HepG2 (cell line): Measurements from ENCODE around the gene SIMC1. TPM values are rescaled to one million over a fixed set of nuclear protein-coding genes. Genes with fewer than 3 reads are reported as not detected.

Source experiments
- ATAC-seq: fragments of 200-7000 bp; cut with Tn5 transposase; 3 replicates; pipeline ENCODE4 v1.9.1; 2020; ENCODE audit warnings: mild to moderate bottlenecking, moderate library complexity
- BruUV-seq: library from RNA; stranded (reverse); fragments of 400-500 nt; replicated peaks from 2 replicates; lab custom pipeline; 2021; lab: Mats Ljungman, UMichigan
- CTCF ChIA-PET: fragments of 300-600 bp; formaldehyde crosslinking; extraction: SDS; loops from one replicate; lab custom pipeline; 2021; ENCODE audit warnings: low total read pairs, inconsistent platforms, low intra/inter-chr PET ratio; lab: Yijun Ruan, JAX
- POLR2A ChIA-PET: fragments of 350-600 bp; sonication (Branson Sonifier 250); formaldehyde crosslinking; loops from one replicate; lab custom pipeline; 2020; ENCODE audit warnings: antibody characterized with exemption, inconsistent platforms; lab: Yijun Ruan, JAX
- DNase-seq: peaks from one replicate; pipeline ENCODE4 v3.0.0-alpha.2; 2015; ENCODE audit warnings: low spot score
- FAIRE-seq: peaks from 3 replicates; lab custom pipeline; 2011; peaks lifted over from hg19 to GRCh38; lab: Jason Lieb, UNC
- H2AFZ ChIP-seq: one replicate; pipeline ENCODE4 v1.6.1; 2011; ENCODE audit warnings: low read length, inconsistent platforms
- H3K27ac ChIP-seq: fragments of 300-600 bp; 3 replicates; pipeline ENCODE4 v1.8.0; 2011; ENCODE audit warnings: mixed run types, mild to moderate bottlenecking, mixed read lengths, low read length, inconsistent platforms; ENCODE audit not compliant: insufficient read depth; ENCODE audit errors: extremely low read length
- H3K27me3 ChIP-seq, 2 experiments: fragments of 200-600 bp in 1 of 2; 2 replicates in 1 of 2; 3 replicates in 1 of 2; pipeline versions ENCODE4 v1.6.0 to v1.8.0; 2011; ENCODE audit warnings: low read length in 2 of 2, mild to moderate bottlenecking in 2 of 2, moderate library complexity in 2 of 2, inconsistent platforms in 1 of 2; ENCODE audit not compliant: insufficient read depth in 2 of 2, control insufficient read depth in 1 of 2
- H3K36me3 ChIP-seq, 2 experiments: fragments of 200-600 bp in 1 of 2; replicated peaks in 1 of 2; 2 replicates in 1 of 2; 3 replicates in 1 of 2; pipeline versions ENCODE4 v1.5.1 to v1.8.0; 2011; ENCODE audit warnings: low read length in 2 of 2, inconsistent platforms in 1 of 2; ENCODE audit not compliant: insufficient read depth in 2 of 2, control insufficient read depth in 1 of 2
- H3K4me1 ChIP-seq: 2 replicates; pipeline ENCODE4 v1.5.1; 2012; ENCODE audit warnings: low read length, inconsistent platforms; ENCODE audit not compliant: insufficient read depth
- H3K4me2 ChIP-seq: 2 replicates; pipeline ENCODE4 v1.6.0; 2011; ENCODE audit warnings: low read depth, low read length, inconsistent platforms
- H3K4me3 ChIP-seq, 3 experiments: fragments of 200-600 bp in 1 of 3; sonication (generic), shearing (Covaris generic) in 1 of 3; replicated peaks in 1 of 3; 2 replicates each; pipeline ENCODE4 v1.5.1; 2011 to 2016; ENCODE audit warnings: low read length in 3 of 3, inconsistent platforms in 2 of 3, low read depth in 2 of 3, mild to moderate bottlenecking in 2 of 3, control low read depth in 1 of 3, mixed read lengths in 1 of 3; ENCODE audit not compliant: insufficient read depth in 1 of 3
- H3K79me2 ChIP-seq: one replicate; pipeline ENCODE4 v1.6.1; 2011; ENCODE audit warnings: low read length, inconsistent platforms; ENCODE audit not compliant: insufficient read depth
- H3K9ac ChIP-seq: 2 replicates; pipeline ENCODE4 v1.6.0; 2011; ENCODE audit warnings: mild to moderate bottlenecking, low read depth, low read length, inconsistent platforms; ENCODE audit not compliant: insufficient read depth
- H3K9me3 ChIP-seq: 2 replicates; pipeline ENCODE4 v1.5.1; 2012; ENCODE audit warnings: mild to moderate bottlenecking, low read length
- H4K20me1 ChIP-seq: 2 replicates; pipeline ENCODE4 v1.6.0; 2011; ENCODE audit warnings: inconsistent platforms, mild to moderate bottlenecking, low read length, moderate library complexity; ENCODE audit not compliant: insufficient read depth
- CEBPB ChIP-seq: IDR thresholded peaks from 2 replicates; pipeline ENCODE4 v1.6.1; 2011; ENCODE audit warnings: low read depth, low read length, improper control_type of control experiment, borderline replicate concordance
- HMG20A ChIP-seq: IDR thresholded peaks from 2 replicates; pipeline ENCODE4 v1.6.1; 2016; ENCODE audit warnings: borderline replicate concordance
- HNF4A ChIP-seq: sonication (generic); formaldehyde crosslinking; IDR thresholded peaks from 2 replicates; pipeline ENCODE4 v1.4.0; 2020; ENCODE audit warnings: missing genetic modification reagents
- JUND ChIP-seq: sonication (generic); formaldehyde crosslinking; IDR thresholded peaks from 2 replicates; pipeline ENCODE4 v1.8.0; 2022; ENCODE audit warnings: mild to moderate bottlenecking, missing genetic modification reagents
- MIER3 ChIP-seq: IDR thresholded peaks from 2 replicates; pipeline ENCODE4 v1.6.1; 2016; ENCODE audit warnings: missing compliant biosample characterization, borderline replicate concordance
- RFXAP ChIP-seq: sonication (generic); formaldehyde crosslinking; IDR thresholded peaks from 2 replicates; pipeline ENCODE4 v1.4.0; 2020; ENCODE audit warnings: missing genetic modification reagents, borderline replicate concordance
- TBP ChIP-seq: sonication (generic); formaldehyde crosslinking; IDR thresholded peaks from 2 replicates; pipeline ENCODE4 v1.5.0; 2020; ENCODE audit warnings: missing genetic modification reagents
- ZFP62 ChIP-seq: sonication (generic); formaldehyde crosslinking; IDR thresholded peaks from 2 replicates; pipeline ENCODE4 v1.4.0; 2020; ENCODE audit warnings: missing genetic modification reagents
- ZNF136 ChIP-seq: sonication (generic); formaldehyde crosslinking; IDR thresholded peaks from 2 replicates; pipeline ENCODE4 v1.8.1; 2022; ENCODE audit warnings: low read depth, mild to moderate bottlenecking, moderate library complexity, missing genetic modification reagents
- WGBS: methylation state at CpG from one replicate; pipeline ENCODE4 v1.1.6; 2017; ENCODE audit warnings: low lambda C conversion rate; 5-methylcytosine and 5-hydroxymethylcytosine counted together
- in situ Hi-C: cut with HindIII; loops from 2 replicates; pipeline ENCODE4 v1.10.0; 2017; ENCODE audit warnings: low pct_unique_long_range_greater_than_20kb; ENCODE audit not compliant: extremely low pct_ligation_motif_present
- intact Hi-C: fragments of 100-400 bp; cut with micrococcal nuclease; formaldehyde crosslinking; loops from one replicate; pipeline ENCODE4 v1.10.0; 2022; ENCODE audit not compliant: unreplicated experiment
- polyA plus RNA-seq, 8 experiments: library from polyadenylated mRNA; depleted of rRNA in 3 of 8; stranded (reverse) in 7 of 8; unstranded in 1 of 8; fragments of >200 nt; fragmentation: Illumina TruSeq in 4 of 8; extraction: Trizol in 4 of 8; gene quantifications; 2 replicates each; pipeline versions ENCODE4 v1.2.1 to v1.2.3, GENCODE V29; 2011 to 2016; ENCODE audit warnings: low read depth in 4 of 8, missing spikeins in 1 of 8, mixed read lengths in 1 of 8; ENCODE audit not compliant: insufficient read depth in 1 of 8
- total RNA-seq, 5 experiments: library from RNA; depleted of rRNA; stranded (reverse); fragments of >200 nt; fragmentation: Illumina TruSeq; extraction: Trizol; gene quantifications; 2 replicates each; pipeline ENCODE4 v1.2.3, GENCODE V29; 2016; ENCODE audit warnings: low read depth in 1 of 5
- TF ChIP-seq, protein P1 (sequence below): sonication (generic); formaldehyde crosslinking; IDR thresholded peaks from 2 replicates; pipeline ENCODE4 v1.8.0; 2022; ENCODE audit warnings: mild to moderate bottlenecking, missing genetic modification reagents, moderate library complexity
- TF ChIP-seq, protein P2 (sequence below): sonication (generic); formaldehyde crosslinking; IDR thresholded peaks from 2 replicates; pipeline ENCODE4 v1.5.1; 2020; ENCODE audit warnings: missing genetic modification reagents, mild to moderate bottlenecking, borderline replicate concordance
- TF ChIP-seq, protein P3 (sequence below): IDR thresholded peaks from 2 replicates; pipeline ENCODE4 v1.4.0; 2020; ENCODE audit warnings: mild to moderate bottlenecking, missing genetic modification reagents

SIMC1 gene
- total and polyA plus RNA-seq, 2 of the 13 experiments (the other 11 are each of a cell fraction or from before 2014, with no cell fraction given): 5.4 to 6.8 TPM

DNA sequence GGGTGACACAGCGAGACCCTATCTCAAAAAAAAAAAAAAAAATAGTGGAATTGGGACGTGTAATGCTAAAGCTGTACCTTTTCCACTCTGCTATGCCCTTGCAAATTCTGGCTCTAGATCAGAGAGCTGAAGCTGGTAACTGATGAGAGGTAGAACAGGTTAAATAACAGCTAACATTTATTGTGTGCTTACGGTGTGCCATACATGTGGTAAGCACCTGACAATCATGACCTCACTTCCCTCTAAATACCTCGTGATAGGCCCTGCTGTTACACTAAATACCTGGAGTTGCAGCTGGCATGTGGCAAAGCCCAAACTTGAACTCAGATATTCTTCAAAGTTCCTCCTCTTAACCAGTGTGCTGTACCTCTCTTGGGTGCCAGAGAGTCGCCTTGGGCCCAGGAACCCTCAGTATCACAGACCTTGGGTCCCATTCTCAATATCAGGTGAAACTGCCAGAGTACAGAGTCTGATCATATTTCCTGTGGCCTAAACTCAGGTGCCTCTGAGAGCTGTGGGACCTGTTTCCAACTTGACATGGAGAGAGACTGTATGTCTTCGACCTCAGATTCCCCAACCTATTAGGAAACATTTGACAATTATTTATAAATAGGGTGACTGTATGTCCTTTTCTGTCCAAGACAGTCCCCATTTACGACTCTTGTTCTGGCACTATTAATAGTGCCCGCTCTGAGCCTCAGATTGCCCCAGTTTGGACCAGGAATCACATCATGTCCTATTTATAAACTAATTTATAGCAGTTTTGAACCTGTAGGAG, 131.9 kb downstream of the SIMC1 start (continued):
- TF ChIP-seq RFXAP (no peak), ZFP62 (CRISPR knock-in tag) (no peak), TBP (no peak)
- TF ChIP-seq, protein P1, sequence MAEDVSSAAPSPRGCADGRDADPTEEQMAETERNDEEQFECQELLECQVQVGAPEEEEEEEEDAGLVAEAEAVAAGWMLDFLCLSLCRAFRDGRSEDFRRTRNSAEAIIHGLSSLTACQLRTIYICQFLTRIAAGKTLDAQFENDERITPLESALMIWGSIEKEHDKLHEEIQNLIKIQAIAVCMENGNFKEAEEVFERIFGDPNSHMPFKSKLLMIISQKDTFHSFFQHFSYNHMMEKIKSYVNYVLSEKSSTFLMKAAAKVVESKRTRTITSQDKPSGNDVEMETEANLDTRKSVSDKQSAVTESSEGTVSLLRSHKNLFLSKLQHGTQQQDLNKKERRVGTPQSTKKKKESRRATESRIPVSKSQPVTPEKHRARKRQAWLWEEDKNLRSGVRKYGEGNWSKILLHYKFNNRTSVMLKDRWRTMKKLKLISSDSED: no peak
- TF ChIP-seq, protein P2, sequence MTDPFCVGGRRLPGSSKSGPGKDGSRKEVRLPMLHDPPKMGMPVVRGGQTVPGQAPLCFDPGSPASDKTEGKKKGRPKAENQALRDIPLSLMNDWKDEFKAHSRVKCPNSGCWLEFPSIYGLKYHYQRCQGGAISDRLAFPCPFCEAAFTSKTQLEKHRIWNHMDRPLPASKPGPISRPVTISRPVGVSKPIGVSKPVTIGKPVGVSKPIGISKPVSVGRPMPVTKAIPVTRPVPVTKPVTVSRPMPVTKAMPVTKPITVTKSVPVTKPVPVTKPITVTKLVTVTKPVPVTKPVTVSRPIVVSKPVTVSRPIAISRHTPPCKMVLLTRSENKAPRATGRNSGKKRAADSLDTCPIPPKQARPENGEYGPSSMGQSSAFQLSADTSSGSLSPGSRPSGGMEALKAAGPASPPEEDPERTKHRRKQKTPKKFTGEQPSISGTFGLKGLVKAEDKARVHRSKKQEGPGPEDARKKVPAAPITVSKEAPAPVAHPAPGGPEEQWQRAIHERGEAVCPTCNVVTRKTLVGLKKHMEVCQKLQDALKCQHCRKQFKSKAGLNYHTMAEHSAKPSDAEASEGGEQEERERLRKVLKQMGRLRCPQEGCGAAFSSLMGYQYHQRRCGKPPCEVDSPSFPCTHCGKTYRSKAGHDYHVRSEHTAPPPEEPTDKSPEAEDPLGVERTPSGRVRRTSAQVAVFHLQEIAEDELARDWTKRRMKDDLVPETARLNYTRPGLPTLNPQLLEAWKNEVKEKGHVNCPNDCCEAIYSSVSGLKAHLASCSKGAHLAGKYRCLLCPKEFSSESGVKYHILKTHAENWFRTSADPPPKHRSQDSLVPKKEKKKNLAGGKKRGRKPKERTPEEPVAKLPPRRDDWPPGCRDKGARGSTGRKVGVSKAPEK (CRISPR knock-in tag): no peak

DNA sequence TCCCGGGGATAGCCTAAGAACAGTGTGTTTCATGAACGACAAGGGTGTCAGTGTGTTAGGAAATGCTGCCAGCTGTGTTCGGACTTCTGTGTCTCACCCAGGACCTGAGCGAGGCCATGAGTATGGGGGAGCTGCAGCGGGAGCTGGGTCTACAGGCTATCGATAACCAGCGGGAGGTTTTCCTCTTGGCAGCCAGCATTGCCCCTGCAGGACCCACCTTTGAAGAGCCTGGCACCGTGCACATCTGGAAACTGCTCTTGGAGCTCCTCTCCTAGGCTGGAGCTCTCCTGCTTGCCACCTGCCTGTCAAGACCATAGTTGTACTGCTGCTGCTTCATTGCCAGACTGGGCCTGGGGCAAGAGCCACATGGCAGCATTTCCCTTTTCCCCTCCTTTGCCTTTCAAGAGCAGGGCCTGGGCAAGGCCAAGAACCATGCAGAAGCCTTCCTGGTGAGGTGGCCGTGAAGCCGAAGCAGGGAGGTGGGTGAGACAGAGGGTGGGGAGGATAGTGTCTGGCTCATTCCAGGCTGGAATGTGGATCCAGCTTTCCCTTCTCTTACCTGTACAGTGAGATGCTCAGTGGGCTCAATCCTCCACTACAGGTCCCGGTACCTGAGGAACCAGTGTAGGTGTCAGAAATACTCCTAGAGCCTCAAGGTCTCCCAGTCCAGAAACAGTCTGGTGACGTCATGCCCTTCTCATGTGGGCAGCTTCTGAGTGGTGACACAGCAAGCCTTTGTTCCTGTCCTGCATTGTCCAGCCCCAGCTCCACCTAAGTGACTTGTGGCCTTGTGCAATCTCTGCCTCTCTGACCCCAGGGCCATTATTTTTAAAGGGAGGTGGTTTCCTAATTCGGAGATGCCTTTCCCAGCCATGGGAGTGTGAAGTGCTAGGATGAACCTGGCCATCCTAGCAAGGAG, 133.7 kb downstream of the SIMC1 start:
- ChIA-PET POLR2A (interaction anchor here (0.9 to 2.7 kb wide), 3 partner anchors 10 to 17 kb away, joined by 3 to 37 read pairs (median 9); partner anchors contain the start of genes HIGD2A, KIAA1191 and NOP16), CTCF (no interaction called here)
- WGBS: 55% methylated on average over 11 of the region's 13 CpGs
- BruUV-seq: TSS peak; percentile 51
- H3K9me3 ChIP-seq: no peaks in the 10 kb centered on the region
- no peak overlapping the region for H2AFZ ChIP-seq
- H3K4me1 ChIP-seq: peaks cover 49% of the 10 kb centered on the region
- H3K79me2 ChIP-seq: no peaks in the 10 kb centered on the region
- FAIRE-seq (peak; percentile 86), DNase-seq (peak; percentile 90), ATAC-seq (peak; percentile 84)
- H3K9ac ChIP-seq: peak overlapping the region; percentile 40
- no peak overlapping the region for H3K4me3 ChIP-seq
- no peaks in the 10 kb centered on the region for H3K27me3 ChIP-seq
- H4K20me1 ChIP-seq: no peaks in the 10 kb centered on the region
- intact Hi-C loops (loop anchor here (1.0 kb wide), 2 partner anchors 10 to 16 kb away; partner anchors contain the start of genes HIGD2A and NOP16), in situ Hi-C loops (no loop called here)
- peak overlapping the region; percentile 60 for H3K4me2 ChIP-seq
- peak overlapping the region; percentile 29 for H3K27ac ChIP-seq
- H3K36me3 ChIP-seq: no peaks in the 10 kb centered on the region
- TF ChIP-seq JUND (CRISPR knock-in tag): 0 out of 2 replicates have a peak, but pooled peaks have one; percentile 31
- no peak for TF ChIP-seq HNF4A (CRISPR knock-in tag)
- TF ChIP-seq, protein P3, sequence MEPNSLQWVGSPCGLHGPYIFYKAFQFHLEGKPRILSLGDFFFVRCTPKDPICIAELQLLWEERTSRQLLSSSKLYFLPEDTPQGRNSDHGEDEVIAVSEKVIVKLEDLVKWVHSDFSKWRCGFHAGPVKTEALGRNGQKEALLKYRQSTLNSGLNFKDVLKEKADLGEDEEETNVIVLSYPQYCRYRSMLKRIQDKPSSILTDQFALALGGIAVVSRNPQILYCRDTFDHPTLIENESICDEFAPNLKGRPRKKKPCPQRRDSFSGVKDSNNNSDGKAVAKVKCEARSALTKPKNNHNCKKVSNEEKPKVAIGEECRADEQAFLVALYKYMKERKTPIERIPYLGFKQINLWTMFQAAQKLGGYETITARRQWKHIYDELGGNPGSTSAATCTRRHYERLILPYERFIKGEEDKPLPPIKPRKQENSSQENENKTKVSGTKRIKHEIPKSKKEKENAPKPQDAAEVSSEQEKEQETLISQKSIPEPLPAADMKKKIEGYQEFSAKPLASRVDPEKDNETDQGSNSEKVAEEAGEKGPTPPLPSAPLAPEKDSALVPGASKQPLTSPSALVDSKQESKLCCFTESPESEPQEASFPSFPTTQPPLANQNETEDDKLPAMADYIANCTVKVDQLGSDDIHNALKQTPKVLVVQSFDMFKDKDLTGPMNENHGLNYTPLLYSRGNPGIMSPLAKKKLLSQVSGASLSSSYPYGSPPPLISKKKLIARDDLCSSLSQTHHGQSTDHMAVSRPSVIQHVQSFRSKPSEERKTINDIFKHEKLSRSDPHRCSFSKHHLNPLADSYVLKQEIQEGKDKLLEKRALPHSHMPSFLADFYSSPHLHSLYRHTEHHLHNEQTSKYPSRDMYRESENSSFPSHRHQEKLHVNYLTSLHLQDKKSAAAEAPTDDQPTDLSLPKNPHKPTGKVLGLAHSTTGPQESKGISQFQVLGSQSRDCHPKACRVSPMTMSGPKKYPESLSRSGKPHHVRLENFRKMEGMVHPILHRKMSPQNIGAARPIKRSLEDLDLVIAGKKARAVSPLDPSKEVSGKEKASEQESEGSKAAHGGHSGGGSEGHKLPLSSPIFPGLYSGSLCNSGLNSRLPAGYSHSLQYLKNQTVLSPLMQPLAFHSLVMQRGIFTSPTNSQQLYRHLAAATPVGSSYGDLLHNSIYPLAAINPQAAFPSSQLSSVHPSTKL (CRISPR knock-in tag): peak; percentile 62
- 0 out of 2 replicates have a peak, but pooled peaks have one; percentile 28 for TF ChIP-seq MIER3 (CRISPR knock-in tag)
- TF ChIP-seq HMG20A (CRISPR knock-in tag): peak; percentile 20; the same call in 1 of the 2 replicates
- TF ChIP-seq CEBPB: peak; percentile 95
- 0 out of 2 replicates have a peak, but pooled peaks have one; percentile 41 for TF ChIP-seq ZNF136 (CRISPR knock-in tag)
